ENCODE results near the gene C17orf114.

The C17orf114 gene

DNA sequence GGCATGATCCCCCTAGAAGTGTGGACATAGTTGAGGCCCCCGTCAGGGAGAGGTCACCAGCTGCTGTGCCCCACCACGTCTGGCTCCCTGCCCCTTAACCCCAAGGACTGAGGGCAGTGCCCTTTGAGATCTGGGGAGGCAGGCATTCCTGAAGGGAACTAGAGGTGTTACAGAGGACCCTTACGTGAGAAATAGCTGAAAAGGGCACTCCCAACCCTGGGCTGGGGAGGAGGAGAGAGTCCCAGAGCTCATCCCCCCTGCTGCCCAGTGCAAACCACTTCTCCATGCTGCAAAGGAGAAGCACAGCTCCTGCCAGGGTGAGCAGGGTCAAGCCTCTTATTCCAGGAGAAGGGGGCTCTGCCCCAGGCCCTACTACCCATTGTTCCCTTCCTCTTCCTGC lies 20.7 kb upstream of the C17orf114 start:
- no peak for DNase-seq

DNA sequence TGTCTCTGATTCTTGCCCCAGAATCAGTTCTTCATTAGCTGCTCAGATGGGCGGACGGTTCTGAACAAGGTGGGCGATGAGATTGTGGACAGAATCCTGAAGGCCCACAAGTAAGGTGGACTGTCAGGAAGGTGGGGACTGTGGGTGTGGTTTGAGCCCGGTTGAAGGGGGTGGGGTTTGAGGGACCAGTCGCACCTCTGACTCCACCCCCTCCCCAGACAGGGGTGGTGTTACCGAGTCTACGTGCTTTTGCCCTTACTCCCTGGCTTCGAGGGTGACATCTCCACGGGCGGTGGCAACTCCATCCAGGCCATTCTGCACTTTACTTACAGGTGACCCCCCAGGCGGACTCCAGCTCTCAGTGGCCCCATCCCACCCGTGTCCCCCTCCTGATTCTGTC lies 16.1 kb upstream of the C17orf114 start:
- DNase-seq: no peak

DNA sequence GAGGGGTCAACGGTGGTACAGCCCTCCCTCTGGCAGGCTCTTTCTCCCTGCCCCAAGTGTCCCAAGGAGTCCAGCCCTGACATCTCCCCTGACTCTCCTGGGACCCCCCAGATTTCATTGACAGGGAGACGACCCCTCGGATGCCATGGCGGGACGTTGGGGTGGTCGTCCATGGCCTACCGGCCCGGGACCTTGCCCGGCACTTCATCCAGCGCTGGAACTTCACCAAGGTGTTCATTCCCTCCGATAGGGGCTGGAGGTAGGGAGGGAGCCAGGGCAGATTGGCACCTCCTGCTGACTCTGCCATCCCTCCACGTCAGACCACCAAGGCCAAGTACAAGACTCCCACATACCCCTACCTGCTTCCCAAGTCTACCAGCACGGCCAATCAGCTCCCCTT lies 14.7 kb upstream of the C17orf114 start:
- no peak for DNase-seq

DNA sequence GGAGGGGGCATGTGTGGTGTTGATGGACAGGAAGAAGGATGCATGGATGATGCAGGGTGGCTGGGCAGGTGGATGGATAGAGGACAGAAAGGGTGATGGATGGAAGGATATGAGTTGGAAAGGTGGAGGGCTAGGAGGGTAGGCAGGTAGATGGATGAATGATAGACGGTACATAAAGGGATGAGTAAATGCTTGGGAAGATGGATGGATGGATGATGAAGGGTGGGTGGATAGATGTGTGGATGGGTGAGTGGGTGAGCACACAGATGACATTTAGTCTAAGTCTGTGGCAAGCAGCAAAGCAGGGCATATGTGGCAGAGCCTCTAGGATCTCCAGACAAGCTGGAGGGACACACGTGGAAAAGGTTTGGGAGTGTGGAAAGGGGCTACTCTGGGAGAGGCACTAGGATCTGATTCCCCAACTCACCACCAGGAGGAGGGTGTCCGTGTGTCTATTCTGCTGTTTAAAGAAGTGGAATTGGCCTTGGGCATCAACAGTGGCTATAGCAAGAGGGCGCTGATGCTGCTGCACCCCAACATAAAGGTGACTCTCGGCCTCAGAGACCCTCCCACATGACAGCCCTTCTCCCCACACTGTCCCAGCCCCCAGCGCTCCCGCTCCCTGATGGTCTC lies 13.0 kb upstream of the C17orf114 start:
- no peak for DNase-seq

DNA sequence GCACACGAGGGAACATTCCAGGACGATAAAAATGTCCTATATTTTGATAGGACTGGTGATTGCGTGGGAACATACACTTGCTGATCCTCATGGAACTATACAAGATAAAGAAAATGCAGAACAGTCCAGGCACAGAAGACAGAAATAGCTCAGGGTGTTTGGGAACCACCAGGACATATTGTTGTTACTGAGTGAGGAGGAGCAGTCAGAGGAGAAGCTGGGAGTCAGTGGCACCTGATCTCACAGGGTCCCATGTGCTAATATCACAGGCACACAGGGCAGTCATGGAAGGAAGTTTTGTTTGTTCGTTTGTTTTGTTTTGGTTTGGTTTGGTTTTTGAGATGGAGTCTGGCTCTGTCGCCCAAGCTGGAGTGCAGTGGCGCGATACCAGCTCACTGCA lies 10.6 kb upstream of the C17orf114 start:
- DNase-seq: no peak

DNA sequence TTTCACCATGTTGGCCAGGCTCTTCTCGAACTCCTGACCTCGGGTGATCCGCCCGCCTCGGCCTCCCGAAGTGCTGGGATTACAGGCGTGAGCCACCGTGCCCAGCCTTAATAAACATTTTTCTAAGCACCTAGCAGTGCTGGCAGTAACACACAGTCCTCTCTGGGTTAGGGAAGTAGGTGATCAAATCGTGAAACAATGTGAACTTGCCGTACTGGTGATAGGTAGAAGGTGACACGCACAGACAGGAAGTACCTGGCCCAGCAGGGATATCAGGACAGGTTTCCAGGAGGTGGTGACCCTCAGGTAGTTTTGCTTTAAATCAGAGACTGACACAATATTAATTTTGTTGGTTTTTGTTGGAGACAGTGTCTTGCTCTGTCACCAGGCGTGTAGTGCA lies 9.3 kb upstream of the C17orf114 start:
- no peak for DNase-seq

DNA sequence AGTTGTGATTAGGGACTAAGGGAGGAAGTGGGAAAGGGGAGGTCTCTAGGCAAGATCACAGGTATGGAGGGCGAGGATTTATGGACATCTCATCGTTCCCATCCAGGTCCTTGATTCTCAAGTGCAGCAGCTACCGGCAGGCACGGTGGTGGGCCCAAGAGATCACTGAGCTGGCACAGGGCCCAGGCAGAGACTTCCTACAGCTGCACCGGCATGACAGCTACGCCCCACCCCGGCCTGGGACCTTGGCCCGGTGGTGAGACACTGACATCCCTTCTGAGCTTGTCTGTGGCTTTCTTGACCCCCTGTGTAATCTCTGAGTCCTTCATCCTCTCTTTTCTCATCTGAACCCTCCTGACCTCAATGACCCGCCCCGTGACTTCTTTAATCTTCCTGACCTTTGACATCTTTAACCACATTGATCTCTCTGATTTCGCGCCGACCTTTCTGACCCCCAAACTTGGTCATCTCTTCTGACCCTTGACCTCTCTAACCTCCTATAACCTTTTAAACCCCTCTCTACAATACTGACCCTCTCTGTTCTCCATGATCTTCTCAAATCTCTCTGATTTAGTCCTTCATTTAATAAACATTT lies 8.7 kb upstream of the C17orf114 start:
- DNase-seq: no peak

DNA sequence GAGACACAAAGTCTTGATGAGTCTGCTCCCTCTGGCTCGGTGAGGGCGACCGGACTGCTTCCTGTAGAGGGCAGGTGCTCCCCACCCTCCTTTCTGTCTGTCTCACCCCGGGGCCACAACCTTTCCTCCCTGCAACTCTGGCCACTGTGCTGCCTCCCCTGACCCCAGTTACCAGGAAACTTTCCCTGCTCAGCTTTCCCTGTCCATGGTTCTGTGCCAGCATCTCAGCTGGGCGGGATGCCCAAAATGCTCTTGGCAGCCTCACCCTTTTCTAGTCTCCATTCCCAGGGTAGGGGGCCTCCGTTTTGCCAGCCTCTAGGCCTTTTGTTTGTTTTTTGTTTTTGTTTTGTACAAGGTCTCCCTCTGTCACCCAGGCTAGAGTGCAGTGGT lies 6.2 kb upstream of the C17orf114 start:
- DNase-seq: no peak

DNA sequence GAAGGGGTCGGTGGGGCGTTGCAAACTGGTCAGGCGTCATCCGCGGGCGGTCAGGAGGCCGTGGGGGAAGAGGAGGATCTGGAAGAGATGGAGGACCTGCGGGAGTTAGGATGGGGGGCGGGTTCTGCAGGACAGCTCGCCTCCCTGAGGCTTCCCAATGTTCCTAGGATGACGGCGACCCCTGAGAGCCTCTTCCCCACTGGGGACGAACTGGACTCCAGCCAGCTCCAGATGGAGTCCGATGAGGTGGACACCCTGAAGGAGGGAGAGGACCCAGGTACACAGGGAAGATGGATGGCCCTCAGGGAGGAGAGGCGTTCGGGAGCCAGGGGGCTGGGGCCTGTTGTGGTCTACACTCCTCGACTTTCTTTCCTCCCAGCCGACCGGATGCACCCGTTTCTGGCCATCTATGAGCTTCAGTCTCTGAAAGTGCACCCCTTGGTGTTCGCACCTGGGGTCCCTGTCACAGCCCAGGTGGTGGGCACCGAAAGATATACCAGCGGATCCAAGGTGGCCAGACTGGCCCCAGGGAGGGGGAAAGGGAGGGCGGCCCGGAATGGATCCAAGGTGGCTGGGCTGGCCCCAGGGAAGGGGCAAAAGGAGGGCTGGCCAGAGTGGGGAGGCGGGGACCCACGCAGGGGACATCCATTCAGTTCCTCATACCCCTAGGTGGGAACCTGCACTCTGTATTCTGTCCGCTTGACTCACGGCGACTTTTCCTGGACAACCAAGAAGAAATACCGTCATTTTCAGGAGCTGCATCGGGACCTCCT lies 5.7 kb upstream of the C17orf114 start:
- no peak for DNase-seq

DNA sequence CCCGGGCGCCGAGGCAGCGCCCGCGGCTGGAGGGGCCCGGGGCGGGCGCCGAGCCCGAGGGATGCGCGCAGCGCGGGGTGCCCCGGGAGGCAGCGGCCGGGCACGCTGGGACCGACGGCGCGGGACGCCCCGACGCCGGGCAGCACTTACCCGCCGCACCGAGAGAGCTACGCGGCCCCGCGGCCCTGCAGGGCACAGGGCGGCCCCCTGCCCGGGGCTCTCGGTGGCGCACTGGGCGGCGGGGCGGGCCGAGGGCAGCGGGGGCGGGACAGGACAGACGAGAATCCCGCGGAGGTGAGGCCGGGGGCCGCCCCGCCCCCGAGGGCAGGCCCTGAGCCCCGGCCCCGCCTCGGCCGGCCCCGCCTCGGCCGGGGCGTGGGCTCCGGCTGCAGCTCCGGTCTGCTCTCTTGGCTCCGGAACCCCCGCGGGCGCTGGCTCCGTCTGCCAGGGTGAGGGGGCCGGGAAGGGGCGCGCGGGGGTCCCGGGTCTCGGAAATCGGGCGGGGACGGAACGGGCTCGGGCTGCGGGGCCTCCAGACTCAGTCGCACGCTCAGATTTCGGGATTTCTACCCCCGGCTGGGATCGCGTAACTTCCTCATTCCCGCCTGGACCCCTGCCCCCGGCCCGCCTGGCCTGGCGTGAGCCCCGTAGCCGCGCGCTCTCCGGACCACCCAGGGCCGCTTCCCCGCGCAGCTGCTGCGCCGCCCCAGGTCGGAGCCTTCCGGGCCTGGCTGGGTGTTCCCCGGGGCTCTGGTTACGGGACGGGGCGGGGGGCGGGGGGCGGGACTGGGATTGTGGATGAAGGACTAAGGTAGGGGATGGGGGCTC lies 4.9 kb upstream of the C17orf114 start, which contains the start of gene PLD2:
PLD2 (plus strand) TSS at position 376 of the 828 bp plus-strand sequence. CDS start 621 bp downstream, outside the sequence.
- DNase-seq: no peak

DNA sequence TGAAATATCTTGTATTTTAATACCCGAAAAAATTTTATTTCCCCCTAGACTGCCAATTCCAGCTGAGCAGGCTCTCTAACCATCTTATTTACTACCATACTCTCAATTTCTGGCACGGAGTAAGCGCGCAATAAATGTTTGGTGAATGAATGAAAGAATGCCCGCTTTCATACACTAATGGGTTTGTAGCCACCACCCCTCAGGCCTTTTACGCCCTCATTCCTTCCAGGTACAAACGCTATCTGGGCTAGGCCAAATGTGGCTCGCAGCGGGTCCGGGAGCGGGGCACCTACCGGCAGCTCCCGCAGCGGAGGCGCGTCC lies 4.3 kb upstream of the C17orf114 start:
- DNase-seq: no peak

DNA sequence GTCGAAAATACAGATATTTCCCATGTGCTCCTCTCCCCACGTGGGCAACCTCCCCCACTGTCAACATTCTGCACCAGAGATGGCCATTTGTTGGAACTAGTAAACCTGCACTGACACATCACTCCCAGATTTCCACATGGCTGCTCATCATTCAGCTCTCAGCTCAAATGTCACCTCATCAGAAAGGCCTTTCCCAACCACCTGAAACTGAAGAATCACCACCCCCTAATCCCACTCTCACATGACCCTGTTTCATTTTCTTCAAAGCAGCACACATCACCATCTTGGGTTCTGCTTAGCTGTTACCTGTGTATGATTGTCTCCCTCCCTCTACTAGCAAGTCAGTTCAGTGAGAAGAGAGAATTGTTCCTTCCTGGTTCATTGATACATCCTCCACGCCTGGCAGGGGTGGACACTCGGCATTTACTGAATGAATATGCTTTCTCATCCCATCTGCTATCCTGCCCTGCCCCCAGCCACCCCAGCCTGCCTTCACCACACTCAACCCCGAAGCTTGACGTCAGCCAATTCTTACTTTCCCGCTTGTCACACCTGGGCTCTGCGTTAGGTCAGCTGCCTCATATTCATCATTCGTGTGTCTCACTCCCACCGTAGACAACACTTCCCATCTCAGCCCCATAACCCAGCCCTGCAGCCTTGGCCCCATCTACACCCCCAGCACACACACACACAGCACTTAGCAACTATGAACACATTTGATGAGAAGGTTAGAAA lies 1.5 kb downstream of the C17orf114 start:
- DNase-seq: no peak

DNA sequence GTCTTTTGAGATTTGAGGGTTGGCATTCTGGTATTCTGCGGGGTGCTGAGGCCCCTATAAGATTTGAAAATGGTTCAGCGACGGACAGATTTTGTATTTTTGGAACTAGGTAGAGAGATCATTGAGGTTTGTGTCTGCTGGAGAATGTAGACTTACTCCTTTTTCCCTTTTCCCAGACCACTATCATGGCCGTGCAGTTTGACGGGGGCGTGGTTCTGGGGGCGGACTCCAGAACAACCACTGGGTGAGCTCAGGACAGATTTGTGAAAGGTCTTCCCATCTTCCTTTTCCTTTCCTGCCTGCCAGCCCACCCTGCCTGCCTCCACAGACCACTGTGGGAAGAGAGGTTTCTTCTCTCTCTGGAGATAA lies 5.6 kb downstream of the C17orf114 start:
- no peak for DNase-seq

DNA sequence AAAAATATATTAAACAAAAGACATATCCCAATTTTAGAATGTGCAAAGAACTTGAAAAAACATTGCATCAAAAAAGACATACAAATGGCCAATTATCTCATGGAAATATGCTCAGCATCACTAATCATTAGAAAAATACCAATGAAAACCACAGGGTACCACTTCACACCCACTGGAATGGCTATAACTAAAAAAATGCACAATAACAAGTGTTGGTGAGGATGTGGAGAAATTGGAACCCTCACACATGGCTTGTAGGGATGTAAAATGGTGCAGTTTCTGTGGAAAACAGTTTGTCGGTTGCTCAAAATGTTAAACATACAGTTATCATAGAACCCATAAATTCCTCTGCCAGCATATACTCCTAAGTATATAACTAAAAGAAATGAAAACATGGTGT lies 7.0 kb downstream of the C17orf114 start:
- DNase-seq: no peak

DNA sequence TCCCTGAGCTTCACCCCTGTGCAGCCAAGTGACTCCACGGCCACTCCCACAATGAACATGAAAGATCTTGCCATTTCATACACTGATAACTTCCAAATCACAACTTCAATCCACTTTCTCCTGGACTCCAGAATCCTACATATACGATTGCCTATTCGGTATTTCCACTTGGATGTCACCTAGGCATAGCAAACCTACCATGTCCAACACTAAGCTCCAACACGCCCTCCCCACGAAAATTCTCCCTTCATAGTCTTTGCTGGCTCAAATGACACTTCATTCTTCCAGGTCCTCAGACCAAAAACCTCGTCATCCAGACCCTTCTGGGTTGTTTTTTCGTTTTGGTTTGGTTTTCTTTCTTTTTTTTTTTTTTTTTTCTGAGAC lies 11.4 kb downstream of the C17orf114 start:
- DNase-seq: no peak

DNA sequence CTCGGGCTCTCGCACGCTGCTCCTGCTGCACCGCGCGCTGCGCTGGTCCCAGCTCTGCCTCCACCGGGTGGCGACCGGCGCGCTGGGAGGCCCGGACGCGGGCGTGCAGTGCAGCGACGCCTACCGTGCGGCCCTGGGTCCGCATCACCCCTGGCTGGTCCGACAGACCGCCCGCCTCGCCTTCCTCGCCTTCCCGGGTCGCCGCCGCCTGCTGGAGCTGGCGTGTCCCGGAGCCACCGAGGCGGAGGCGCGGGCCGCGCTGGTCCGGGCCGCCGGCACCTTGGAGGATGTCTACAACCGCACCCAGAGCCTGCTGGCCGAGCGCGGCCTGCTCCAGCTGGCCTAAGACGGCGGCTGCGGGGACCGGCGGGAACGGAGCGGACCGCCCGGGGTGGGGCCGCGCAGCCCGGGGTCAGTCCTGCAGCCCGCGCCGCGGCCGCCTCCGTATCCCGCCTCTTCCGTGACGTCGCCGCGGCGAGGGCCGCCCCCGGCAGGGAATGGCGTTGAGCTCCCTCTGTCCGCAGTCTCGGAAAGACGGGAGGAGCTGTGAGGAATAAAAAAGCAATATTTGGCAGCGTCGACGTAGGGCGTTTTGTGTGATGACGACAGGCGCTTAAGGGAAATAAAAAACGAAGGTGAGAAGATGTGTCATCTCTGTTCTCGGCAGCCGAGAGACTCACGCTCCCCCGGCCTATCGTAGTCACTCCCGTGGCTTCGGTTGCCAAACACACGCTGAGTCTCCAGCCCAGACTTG lies 12.0 kb downstream of the C17orf114 start:
- peak; percentile 12 for DNase-seq

DNA sequence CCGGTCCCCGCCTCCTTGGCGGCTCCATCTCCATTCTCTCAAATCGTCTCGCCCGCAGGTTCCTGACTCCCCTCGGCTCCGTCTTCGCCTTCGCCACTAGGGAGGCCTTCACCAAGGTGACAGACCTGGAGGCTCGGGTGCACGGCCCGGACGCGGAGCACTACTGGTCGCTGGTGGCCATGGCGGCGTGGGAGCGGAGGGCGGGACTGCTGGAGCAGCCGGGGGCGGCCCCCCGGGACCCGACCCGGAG lies 12.5 kb downstream of the C17orf114 start:
- DNase-seq: no peak

DNA sequence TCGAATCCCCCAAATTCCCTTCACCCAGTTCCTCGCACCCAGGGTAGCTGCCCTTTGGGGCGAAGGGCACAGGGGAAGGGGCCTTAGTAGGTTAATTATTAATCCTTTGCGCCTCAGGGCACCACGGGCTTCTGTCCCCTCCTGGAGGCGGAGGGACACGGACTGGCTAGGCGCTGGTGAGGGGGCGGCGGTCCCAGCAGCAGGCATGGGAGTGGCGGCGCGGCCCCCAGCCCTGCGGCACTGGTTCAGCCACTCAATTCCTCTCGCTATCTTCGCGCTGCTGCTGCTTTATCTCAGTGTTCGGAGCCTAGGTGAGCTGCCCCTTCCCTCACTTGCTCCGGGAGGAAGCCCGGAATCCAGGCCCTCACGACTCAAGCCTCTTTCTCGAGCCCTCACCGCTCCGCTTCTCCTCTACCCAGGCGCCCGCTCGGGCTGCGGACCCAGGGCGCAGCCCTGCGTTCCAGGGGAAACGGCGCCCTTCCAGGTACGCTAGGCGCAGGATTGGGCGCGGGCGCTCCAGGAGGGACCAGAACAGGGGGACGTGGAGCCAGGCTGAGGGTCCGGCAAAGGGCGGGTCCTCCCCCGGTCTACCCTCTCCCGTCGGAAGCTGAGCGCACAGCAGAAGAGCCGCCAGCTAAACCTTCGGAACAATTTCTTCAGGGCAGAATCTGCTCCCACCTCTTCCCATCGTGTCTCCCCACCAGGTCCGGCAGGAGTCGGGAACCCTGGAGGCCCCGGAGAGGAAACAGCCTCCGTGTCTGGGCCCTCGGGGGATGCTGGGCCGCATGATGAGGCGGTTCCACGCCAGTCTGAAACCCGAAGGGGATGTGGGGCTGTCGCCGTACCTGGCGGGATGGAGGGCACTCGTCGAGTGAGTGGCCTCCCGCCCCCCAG lies 13.1 kb downstream of the C17orf114 start, which contains the start of gene GLTPD2:
GLTPD2 (plus strand) TSS at position 158 of the 894 bp plus-strand sequence; CDS start at position 206, 48 bp downstream.
- DNase-seq: no peak

DNA sequence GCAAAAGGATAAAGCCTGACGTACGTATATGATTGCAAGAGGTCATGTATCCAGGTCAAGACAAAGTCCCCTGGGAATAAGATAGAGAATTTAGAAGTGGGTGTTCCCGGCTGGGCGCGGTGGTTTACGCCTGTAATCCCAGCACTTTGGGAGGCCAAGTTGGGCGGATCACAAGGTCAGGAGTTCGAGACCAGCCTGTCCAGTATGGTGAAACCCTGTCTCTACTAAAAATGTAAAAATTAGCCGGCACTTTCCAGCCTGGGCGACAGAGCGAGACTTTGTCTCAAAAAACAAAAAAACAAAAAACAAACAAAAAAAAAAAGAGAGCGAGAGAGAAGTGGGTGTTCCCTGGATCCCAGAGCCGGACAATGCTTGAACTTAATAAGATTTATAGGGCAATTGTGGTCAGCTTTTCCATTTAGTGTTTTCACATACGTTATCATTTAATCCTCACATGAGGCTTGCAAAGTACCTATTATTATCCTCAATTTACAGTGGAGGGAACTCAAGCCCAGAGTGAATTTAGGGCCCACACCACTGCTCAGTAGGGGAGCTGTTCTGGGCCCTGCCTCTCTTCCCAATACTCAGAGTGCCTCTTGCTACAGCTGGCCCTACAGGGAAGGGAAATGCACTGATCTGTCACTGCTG lies 13.8 kb downstream of the C17orf114 start:
- no peak for DNase-seq

DNA sequence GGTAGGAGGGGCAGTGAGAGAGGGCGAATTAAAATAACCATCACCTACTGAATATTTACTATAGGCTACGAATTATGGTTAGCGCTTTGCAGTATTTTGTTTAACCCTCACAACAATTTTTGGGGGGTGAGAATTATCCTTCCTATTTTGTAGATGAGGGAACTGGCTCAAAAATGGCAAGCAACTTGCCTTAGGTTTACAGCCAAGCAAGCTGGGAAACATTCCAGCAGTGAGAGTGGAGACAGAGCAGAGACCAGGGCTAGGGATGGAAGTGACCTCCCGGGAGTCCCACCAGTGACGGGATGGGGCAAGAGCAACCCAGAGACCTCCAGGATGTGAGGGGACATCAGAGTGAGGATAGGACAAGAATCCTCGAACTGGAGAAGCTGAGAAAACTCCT lies 15.6 kb downstream of the C17orf114 start:
- no peak for DNase-seq

DNA sequence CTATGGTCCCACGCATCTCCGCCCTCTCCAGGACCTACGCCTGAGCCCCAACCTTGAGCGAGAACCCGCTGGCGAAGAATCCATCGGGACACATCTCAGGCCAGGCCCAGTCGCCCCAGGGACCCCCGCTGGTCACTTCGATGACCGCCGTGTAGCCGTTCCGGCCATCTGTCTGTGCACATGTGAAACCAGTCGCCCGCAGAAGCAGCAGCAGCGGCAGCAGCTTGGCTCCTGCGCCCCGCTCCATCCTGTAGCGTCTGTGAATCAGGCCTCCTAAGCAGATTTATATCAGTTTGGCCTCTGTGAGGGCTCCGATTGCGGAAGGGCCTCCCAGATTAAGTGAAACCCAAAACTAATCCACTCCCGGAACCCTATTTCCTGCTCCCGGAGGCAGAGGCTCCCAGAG lies 16.0 kb downstream of the C17orf114 start, which contains the start of gene VMO1:
VMO1 (minus strand) TSS at position 259 of the 406 bp plus-strand sequence; CDS start at position 247, 12 bp downstream.
- peak; percentile 5 for DNase-seq
